Activated CD4-positive, alpha-beta T cell treated with anti-CD3 and anti-CD28 coated beads for 24 hours (primary cell): ENCODE measurements around the gene ATP2A2.
"Not testable (repeated sequence)": the region's sequence is repeated elsewhere in the genome, so short reads cannot be mapped to it uniquely, and the experiment has no call there.

Source experiments
- DNase-seq, 2 donors: peaks; one replicate each; pipeline ENCODE4 v3.0.0-alpha.2; 2020; ENCODE audit warnings: low read depth in 2 of 2

The ATP2A2 gene

DNA sequence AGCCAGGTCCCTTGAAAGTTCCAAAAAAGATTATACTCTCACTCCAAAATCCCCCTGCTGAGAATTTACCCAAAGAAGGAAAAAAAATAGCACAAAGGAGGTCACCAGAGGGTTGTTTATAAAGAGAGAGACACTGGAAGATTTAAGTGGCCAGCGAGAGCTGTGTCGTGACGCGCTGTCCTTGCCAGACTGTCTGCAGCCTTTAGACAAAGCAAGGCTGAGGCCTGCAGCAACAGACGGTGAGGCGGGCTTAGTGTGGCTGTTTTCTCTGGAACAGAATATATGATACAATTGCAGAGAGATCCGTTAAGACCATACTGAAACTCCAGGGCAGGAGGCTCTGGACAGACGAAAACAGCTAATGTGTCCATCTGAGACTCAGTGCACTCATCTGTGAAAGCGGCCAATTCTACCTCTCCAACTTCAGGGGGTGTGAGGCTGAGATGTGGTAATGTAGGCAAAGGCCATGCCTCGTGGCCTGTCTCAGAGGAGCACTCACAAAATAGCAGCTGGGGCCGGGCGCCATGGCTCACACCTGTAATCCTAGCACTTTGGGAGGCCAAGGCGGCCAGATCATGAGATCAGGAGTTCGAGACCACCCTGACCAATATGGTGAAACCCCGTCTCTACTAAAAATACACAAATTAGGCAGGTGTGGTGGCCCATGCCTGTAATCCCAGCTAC is 86.3 kb downstream of the ATP2A2 start:
- DNase-seq, result no peak

DNA sequence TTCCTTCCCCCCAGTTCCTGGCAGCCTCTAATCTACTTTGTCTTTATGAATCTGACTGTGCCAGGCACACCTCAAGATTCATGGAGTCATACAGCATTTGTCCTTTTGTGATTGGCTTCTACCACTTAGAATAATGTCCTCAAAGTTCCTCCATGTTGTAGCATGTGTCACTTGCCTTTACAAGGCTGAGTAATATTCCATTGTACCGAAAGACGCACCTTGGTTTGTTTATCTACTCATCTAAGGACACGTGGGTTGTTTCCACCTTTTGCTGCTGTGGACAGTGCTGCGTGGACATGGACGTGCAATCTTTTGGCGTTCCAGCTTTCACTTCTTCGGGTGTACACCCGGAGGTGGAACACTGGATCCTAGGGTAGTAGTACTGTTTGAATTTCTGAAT is 88.9 kb downstream of the ATP2A2 start:
- DNase-seq, result no peak

DNA sequence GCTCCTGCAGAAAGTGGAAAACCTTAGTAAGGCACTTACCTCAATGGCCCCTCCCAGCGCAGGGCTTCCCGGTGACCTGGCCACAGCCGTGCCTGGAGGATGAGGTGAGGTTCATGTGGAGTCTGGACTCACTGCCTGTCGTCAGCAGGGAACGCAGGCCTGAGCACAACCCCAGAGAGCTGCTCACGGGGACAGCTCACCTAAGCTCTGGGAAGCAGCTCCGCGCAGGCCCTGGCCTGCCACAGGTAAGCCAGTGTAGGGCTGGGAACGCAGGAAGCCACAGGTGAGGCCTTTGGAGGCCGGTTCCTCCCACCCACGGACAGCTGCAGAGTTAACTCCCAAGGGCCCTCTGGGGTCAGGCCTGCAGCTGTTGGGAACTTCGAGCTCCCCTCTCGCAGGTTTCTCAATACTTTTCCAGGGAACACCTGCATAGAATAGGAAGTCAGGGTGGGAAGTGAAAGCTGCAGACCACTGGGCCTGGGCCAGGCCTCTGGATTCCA is 89.7 kb downstream of the ATP2A2 start:
- no peak for DNase-seq

DNA sequence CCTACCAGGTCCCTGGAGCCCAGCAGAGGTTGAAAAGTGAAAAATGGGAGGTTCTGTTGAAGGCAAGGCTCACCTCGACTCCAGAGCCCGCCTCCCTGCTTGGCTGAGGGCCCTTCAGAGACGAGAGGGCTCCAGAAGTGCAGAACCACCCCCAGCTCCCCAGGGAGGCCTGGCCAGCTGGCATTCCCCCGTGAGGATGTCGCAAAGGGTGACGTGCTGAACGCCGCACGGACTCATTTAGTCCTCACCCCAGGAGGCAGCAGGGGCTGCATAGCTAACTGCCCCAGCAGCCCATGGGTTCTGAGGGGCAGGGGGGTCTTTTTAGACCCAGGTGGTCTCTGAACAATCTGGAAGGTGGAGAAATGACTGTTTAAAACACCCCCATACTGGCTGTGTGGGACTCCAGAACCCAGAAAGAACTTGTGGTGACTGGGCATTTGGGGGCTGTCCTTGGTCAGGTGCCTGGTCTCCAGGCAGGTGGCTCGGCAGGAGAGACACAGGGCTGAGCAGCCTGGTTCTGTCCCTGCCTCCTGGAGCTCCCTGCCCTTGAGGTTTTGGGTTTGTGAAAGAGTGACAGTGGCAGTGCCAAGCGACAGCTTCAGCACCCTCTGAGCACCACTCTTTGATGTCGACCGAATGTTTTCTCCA is 90.5 kb downstream of the ATP2A2 start:
- DNase-seq, result no peak

DNA sequence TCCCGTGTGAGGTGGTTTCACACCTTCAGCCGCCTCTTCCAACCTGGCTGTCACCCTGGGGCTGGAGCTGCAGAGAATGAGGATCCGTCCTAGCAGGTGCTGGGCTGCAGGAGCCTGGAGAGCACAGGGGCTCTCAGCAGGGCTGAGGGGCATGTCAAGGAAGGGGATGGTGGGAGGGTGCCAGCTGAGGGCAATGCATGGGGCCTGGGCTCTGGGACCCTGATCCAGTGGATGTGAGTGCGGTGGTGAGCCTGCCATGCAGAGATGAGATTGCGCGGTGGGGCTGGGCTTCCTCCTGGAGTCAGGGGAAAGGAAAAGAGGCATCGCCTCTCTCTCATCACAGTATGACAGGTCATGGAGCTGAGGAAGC is 91.0 kb downstream of the ATP2A2 start:
- no peak for DNase-seq

DNA sequence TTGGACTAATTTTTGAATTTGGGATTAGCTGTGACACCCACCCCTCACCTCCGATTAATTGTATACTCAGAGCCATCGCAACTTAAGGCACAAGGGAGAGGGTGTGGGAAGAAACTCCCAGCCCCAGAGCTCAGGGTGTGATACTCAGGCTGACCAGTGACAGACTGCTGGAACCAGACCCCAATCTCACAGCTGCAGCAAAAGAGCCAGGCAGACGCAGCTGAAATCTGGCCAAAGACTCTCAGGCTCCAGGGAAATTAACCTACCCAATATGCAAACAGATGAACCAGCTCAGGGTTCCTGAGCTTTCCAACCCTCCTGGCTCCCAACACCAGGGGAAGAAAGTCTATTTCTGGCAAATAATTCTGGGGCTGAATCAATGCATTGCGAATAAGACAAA is 92.0 kb downstream of the ATP2A2 start:
- DNase-seq, result no peak

DNA sequence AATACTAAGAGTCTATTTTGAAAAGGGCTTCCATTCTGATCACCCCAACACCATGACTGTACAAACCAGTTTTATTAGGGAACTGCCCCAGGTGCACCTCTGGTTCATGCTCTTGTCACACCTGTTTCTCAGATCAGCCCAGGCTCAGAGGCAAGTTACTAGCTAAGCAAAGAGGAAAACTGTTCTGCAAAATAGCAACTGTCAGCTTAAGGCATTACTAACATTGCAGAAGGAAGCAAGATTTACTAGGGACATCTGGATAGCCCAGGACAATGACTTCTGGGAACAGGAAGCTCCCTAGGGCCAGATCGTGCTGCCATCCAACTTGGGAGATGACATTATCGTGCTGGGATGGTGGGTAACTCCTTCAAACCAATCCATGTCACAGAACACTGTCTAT is 92.4 kb downstream of the ATP2A2 start:
- DNase-seq, result no peak

DNA sequence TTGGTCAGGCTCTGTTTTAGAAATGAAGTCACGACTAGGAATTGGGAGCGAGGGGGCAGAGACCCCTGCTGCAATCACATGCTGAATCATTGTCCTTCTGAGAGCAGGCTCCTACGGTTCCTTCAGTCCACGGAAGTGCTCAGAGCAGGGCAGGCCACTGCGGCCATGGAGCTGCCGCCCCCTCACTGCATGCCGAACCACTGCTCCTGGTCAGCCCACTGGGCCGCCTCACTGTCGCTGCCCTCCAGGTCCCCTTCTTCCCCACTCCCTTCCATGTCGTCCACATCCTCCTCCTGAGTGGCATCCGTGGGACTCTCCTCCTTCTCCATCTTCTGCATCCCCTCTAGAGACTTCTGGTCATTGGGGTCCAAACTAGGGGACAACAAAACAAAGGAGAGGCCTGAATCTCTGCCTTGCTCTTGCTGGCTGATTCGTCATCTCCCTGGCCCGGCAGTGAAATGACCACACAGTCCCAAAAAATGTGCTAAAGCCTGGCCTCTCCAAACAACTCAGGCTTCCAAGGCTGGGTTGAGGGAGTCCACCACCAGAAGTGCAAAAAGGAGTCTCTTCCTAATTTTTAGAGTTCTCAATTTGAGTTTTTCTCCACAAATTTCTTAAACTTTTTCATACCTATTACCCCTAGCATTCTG is 93.0 kb downstream of the ATP2A2 start:
- no peak for DNase-seq

DNA sequence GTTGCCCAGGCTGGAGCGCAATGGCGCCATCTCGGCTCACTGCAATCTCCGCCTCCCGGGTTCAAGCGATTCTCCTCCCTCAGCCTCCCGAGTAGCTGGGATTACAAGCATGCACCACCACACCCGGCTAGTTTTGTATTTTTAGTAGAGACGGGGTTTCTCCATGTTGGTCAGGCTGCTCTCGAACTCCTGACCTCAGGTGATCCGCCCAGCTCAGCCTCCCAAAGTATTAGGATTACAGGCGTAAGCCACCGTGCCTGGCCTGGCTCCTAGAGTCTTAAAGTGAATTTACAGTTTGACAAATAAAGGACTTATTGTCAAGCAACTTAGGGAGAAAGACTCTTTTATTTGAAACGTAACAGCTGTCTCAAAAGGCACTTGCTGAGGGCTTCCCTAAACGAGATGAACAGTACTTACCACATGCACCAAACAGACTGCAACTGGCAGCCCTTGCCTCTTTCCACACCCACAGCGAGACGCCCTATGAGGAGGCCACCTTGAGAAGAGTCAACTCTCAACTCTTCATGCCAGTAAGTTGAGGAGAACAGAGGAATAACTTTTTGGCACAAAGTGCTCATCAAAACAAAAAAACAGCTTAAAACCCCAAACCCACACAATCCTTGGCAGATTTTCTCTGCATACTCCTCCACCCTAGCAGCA is 97.2 kb downstream of the ATP2A2 start:
- not testable (repeated sequence) for DNase-seq

DNA sequence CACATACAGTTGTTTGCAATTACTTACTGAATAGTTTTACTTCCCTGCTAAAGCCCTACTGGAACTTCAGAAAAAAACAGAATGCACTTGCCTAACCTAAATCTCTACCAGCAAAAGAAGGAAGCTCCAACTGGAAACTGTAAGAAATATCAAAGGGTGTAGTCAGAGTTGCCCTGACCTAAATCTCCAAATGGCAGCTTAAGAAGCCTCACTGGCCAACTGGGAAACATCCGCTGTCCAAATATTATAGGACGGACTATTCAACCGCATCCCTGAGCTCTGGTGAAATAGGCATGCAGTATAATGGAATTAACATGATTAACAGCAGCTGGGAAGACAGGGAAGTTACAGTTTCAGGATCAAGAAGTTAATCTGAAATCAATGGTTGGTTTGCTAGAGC is 98.2 kb downstream of the ATP2A2 start:
- DNase-seq, result no peak

DNA sequence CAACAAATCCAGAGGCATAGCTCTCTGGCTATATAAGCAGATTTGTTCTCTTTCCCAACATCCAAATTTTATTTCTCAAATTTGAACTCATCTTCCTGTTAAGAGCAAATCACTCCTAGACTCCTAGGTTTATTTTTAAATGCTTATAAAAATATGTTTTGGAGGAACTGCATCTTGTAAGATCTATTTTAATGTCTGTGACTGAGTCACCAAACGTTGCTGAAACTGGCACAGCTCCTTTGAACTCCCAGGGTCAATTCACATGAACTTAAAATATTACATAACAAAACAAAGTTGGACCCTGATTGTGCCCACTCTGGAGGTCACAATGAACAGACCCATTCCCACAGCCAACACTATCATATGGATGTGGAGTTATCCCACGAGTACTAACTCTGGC is 98.6 kb downstream of the ATP2A2 start:
- no peak for DNase-seq

DNA sequence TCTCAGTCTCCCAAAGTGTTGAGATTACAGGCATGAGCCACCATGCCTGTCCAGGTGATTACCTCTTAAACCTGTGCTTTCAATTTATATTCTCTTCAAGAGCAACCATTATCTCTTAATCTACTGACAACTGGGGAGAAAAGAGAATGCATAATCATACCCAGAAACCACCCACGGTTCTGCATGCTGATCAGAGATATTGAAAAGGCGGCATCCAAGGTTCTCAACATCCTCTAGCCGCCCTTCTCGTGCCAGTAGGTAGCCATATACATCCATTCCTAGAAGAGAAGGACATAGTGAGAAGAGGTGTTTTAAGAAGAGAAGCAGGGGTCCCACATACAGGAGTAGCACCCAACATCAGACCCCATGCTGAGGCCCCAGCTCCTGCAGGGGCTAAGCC is 101.6 kb downstream of the ATP2A2 start:
- no peak for DNase-seq
